ENCODE measurements around the gene CCL2. TPM values are rescaled to one million over a fixed set of nuclear protein-coding genes. Genes with fewer than 3 reads are reported as not detected.

The CCL2 gene
- total RNA-seq, 1 experiment from 2014 or later: 1.4 TPM

GRCh38 chr17:34249061-34249460 is 6.0 kb upstream of the CCL2 start:
- Histone ChIP-seq H3K79me1 (ENCODE audit: insufficient read depth, low read depth, low read length, poor library complexity, severe bottlenecking) (no peaks in the 10 kb centered on the region), H4K8ac (replicated peaks; ENCODE audit: insufficient read length, low read depth, low read length) (no peak overlapping the region), H3K4me2 (ENCODE audit: insufficient read depth, insufficient read length, low read length) (no peak overlapping the region), H2BK12ac (ENCODE audit: insufficient read length, low read depth, low read length) (no peak overlapping the region), H3K27me3 (ENCODE audit: insufficient read depth, low read length) (no peaks in the 10 kb centered on the region; the same call in 1 of the 2 replicates), H3K4ac (ENCODE audit: low read depth, low read length) (no peak overlapping the region), H4K5ac (ENCODE audit: insufficient read length, low read depth, low read length) (no peak overlapping the region), H2AK5ac (ENCODE audit: insufficient read length, low read length) (no peak overlapping the region), H3T11ph (ENCODE audit: low read length) (no peak overlapping the region), H3K9me3 (ENCODE audit: control insufficient read depth, low read depth, low read length) (no peaks in the 10 kb centered on the region), H2BK20ac (ENCODE audit: low read depth, low read length, poor library complexity, severe bottlenecking) (no peak overlapping the region), H3K56ac (ENCODE audit: insufficient read length, low read depth, low read length) (no peak overlapping the region), H3K27ac (ENCODE audit: insufficient read length, low read depth, low read length) (no peak overlapping the region), H3K23me2 (ENCODE audit: insufficient read length, low read depth, low read length, poor library complexity, severe bottlenecking) (no peaks in the 10 kb centered on the region), H3K9ac (ENCODE audit: extremely low read depth, insufficient read length, low read length) (no peak overlapping the region), H2BK120ac (ENCODE audit: low read depth, low read length, poor library complexity, severe bottlenecking) (no peak overlapping the region), H2BK15ac (ENCODE audit: low read depth, low read length) (no peak overlapping the region), H2AFZ (ENCODE audit: low read length) (no peak overlapping the region), H3K4me1 (ENCODE audit: insufficient read depth, low read length) (no peaks in the 10 kb centered on the region; the same call in 1 of the 2 replicates), H2BK5ac (ENCODE audit: insufficient read length, low read length) (no peak overlapping the region), H4K91ac (ENCODE audit: insufficient read length, low read depth, low read length) (no peak overlapping the region), H3K23ac (ENCODE audit: insufficient read length, low read depth, low read length) (no peak overlapping the region), H3K79me2 (ENCODE audit: insufficient read depth, low read length) (no peaks in the 10 kb centered on the region), H4K20me1 (ENCODE audit: control insufficient read depth, insufficient read depth, insufficient read length) (no peaks in the 10 kb centered on the region), H3K14ac (ENCODE audit: insufficient read depth, low read length) (no peak overlapping the region), H3K18ac (ENCODE audit: insufficient read length, low read depth, low read length) (no peak overlapping the region)
- no peak for TF ChIP-seq CTCF (conservative IDR thresholded peaks at IDR 0.05)
- DNase-seq: no peak
- Mint-ChIP-seq H3K27ac (no peak overlapping the region), H3K4me1 (peaks cover 29 to 31% of the 10 kb centered on the region in 2 experiments), H3K27me3 (ENCODE audit: low read depth) (peaks cover 14% of the 10 kb centered on the region), H3K36me3 (ENCODE audit: insufficient read depth in 1 of 3, low read depth in 3 of 3) (no peaks in the 10 kb centered on the region; a peak in 1 of 7 replicates), H3K9me3 (no peaks in the 10 kb centered on the region), H3K4me3 (no peak overlapping the region)
- no CpG with 5 or more reads among the region's 1 CpG for WGBS (ENCODE audit: extremely low coverage, insufficient read length, low lambda C conversion rate)
